ENCODE data around the gene ID4.

Gene ID4

DNA sequence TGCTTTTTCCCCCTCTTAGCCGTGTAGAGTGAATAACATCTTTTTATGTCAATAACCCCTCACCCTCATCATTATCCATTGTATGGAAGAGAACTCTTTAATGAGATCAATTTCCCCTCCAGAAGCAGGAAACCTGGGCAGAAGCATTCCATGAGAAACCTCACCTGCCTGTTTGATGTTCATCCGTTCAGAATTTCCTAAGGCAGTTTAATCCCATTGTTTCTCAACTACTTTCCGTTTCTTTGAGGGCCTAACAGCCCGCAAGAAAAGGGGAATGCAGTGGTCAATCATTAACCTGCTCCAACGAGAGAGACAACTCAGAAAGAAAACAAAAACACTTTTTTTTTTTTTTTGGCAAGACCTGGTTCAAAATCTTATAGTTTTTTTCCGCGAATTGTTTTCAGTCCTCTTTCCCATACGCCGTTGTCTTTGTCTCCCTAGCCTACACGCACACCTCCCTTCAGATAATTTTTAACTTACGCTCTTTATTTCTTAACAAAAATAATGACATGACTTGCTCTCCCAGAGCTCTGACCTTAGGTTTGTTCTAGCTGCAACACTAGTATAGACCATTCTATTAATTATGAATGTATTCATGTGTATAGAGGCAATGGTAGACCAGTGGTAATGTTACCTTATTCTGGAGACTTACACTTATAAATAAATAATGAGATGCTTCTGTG lies 25.6 kb upstream of the ID4 start:
- H3K27me3 ChIP-seq (ENCODE audit: insufficient read depth, low read length) = no peaks in the 10 kb centered on the region
- no peak overlapping the region for H3K4me3 ChIP-seq (ENCODE audit: low read length)
- no peaks in the 10 kb centered on the region for H3K9me3 ChIP-seq (ENCODE audit: low read length)
- H3K36me3 ChIP-seq (ENCODE audit: insufficient read depth, low read length) = no peaks in the 10 kb centered on the region
- no peak overlapping the region for H2AFZ ChIP-seq (ENCODE audit: low read depth, low read length)
- peaks cover 2% of the 10 kb centered on the region for H3K4me1 ChIP-seq (ENCODE audit: insufficient read depth, low read length)

DNA sequence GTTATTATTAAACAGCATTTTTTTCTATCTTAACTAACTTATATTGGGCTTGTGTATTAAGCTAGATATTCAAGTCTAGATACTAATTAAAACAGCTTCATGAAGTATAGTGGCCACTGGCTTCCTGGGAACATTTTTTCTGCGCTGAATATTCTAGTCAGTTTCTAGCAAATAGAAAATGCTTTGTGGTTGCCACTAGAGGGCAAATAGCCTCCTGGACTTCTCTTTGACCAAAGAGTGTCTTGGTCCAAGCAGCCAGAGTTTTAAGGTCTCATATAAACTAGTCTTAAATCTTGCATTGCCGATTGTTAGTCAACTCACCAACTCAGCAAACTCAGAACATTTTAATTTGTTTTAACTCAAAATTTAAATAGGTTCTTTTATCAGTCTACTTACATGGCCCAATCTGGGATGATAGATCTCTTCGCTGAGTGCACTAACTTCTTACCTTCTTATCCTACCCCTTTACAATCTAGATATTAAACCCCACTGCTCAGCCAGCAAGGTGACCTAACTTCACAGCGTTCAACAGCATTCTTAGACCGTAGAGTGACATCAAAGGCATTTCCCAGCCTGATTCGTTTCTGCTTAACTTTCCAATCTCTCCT lies 24.6 kb upstream of the ID4 start:
- Histone ChIP-seq H3K4me3 (ENCODE audit: low read length) (no peak overlapping the region), H2AFZ (ENCODE audit: low read depth, low read length) (no peak overlapping the region), H3K4me1 (ENCODE audit: insufficient read depth, low read length) (peaks cover 2% of the 10 kb centered on the region), H3K36me3 (ENCODE audit: insufficient read depth, low read length) (no peaks in the 10 kb centered on the region), H3K9me3 (ENCODE audit: low read length) (no peaks in the 10 kb centered on the region), H3K27me3 (ENCODE audit: insufficient read depth, low read length) (no peaks in the 10 kb centered on the region)

DNA sequence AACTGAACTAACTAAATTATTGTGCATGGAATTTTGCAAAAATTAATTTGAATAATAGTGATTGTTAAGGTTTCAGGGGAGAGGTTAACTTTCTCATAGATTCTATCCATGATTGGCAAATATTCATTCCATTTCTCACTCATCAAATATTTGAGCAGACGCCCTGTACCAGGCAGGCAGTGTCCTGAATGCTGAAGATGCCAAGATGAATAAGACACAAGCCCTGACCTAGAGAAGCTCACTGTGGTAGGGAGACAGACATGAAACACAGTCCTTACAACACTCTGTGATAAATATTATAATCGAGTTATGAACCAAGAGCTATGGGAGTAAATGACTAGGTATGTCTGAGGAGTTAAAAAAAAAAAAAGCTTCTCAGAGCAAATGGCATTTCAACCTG lies 18.4 kb upstream of the ID4 start:
- Histone ChIP-seq H3K36me3 (ENCODE audit: insufficient read depth, low read length) (no peaks in the 10 kb centered on the region), H3K4me1 (ENCODE audit: insufficient read depth, low read length) (no peaks in the 10 kb centered on the region), H3K4me3 (ENCODE audit: low read length) (no peak overlapping the region), H3K9me3 (ENCODE audit: low read length) (no peaks in the 10 kb centered on the region), H3K27me3 (ENCODE audit: insufficient read depth, low read length) (no peaks in the 10 kb centered on the region), H2AFZ (ENCODE audit: low read depth, low read length) (no peak overlapping the region)

- peaks cover 3% of the 10 kb centered on the region for H3K9me3 ChIP-seq (ENCODE audit: low read length)
- H2AFZ ChIP-seq (ENCODE audit: low read depth, low read length) = no peak overlapping the region
- H3K4me3 ChIP-seq (ENCODE audit: low read length) = no peak overlapping the region
- no peaks in the 10 kb centered on the region for H3K4me1 ChIP-seq (ENCODE audit: insufficient read depth, low read length)
- H3K27me3 ChIP-seq (ENCODE audit: insufficient read depth, low read length) = no peaks in the 10 kb centered on the region
- H3K36me3 ChIP-seq (ENCODE audit: insufficient read depth, low read length) = no peaks in the 10 kb centered on the region
Measured at GRCh38 chr6:19824058-19824807, 12.9 kb upstream of the ID4 start.

- Histone ChIP-seq H3K36me3 (ENCODE audit: insufficient read depth, low read length) (no peaks in the 10 kb centered on the region), H3K9me3 (ENCODE audit: low read length) (peaks cover 3% of the 10 kb centered on the region), H3K4me3 (ENCODE audit: low read length) (no peak overlapping the region), H3K4me1 (ENCODE audit: insufficient read depth, low read length) (peaks cover 13% of the 10 kb centered on the region), H3K27me3 (ENCODE audit: insufficient read depth, low read length) (no peaks in the 10 kb centered on the region), H2AFZ (ENCODE audit: low read depth, low read length) (no peak overlapping the region)
Measured at GRCh38 chr6:19827247-19827646, 9.9 kb upstream of the ID4 start.

DNA sequence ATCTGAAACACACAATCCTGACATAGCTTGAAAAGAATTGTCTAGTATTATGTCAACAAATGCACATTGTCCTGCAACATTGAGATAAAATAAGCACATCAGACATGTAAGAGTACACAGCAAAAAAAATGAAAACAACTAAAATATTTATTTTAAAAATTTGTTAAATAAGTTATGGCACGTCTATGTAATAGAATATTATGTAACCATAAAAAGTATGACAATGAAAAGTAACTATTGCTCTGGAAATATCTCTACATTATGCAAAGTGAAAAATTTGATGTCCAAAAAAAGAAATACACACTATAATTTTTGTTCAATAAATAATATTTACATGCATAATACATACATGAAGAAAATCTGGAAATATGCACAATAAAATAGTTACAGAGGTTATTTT lies 9.3 kb upstream of the ID4 start:
- H3K9me3 ChIP-seq (ENCODE audit: low read length) = peaks cover 3% of the 10 kb centered on the region
- no peaks in the 10 kb centered on the region for H3K27me3 ChIP-seq (ENCODE audit: insufficient read depth, low read length)
- no peaks in the 10 kb centered on the region for H3K36me3 ChIP-seq (ENCODE audit: insufficient read depth, low read length)
- H3K4me3 ChIP-seq (ENCODE audit: low read length) = no peak overlapping the region
- no peak overlapping the region for H2AFZ ChIP-seq (ENCODE audit: low read depth, low read length)
- peaks cover 13% of the 10 kb centered on the region for H3K4me1 ChIP-seq (ENCODE audit: insufficient read depth, low read length)

GRCh38 chr6:19830171-19830570 lies 7.0 kb upstream of the ID4 start:
- Histone ChIP-seq H3K36me3 (ENCODE audit: insufficient read depth, low read length) (no peaks in the 10 kb centered on the region), H3K4me1 (ENCODE audit: insufficient read depth, low read length) (peaks cover 13% of the 10 kb centered on the region), H3K4me3 (ENCODE audit: low read length) (no peak overlapping the region), H3K9me3 (ENCODE audit: low read length) (peaks cover 3% of the 10 kb centered on the region), H3K27me3 (ENCODE audit: insufficient read depth, low read length) (no peaks in the 10 kb centered on the region), H2AFZ (ENCODE audit: low read depth, low read length) (no peak overlapping the region)

- no peak overlapping the region for H2AFZ ChIP-seq (ENCODE audit: low read depth, low read length)
- H3K36me3 ChIP-seq (ENCODE audit: insufficient read depth, low read length) = no peaks in the 10 kb centered on the region
- H3K4me3 ChIP-seq (ENCODE audit: low read length) = no peak overlapping the region
- H3K4me1 ChIP-seq (ENCODE audit: insufficient read depth, low read length) = peaks cover 20% of the 10 kb centered on the region
- H3K27me3 ChIP-seq (ENCODE audit: insufficient read depth, low read length) = no peaks in the 10 kb centered on the region
- peaks cover 3% of the 10 kb centered on the region for H3K9me3 ChIP-seq (ENCODE audit: low read length)
Measured at GRCh38 chr6:19831358-19831757, 5.8 kb upstream of the ID4 start.

- Histone ChIP-seq H2AFZ (ENCODE audit: low read depth, low read length) (no peak overlapping the region), H3K4me3 (ENCODE audit: low read length) (no peak overlapping the region), H3K9me3 (ENCODE audit: low read length) (no peaks in the 10 kb centered on the region), H3K36me3 (ENCODE audit: insufficient read depth, low read length) (peaks cover under 1% of the 10 kb centered on the region), H3K27me3 (ENCODE audit: insufficient read depth, low read length) (no peaks in the 10 kb centered on the region), H3K4me1 (ENCODE audit: insufficient read depth, low read length) (peaks cover 20% of the 10 kb centered on the region)
Measured at GRCh38 chr6:19833947-19834346, 3.2 kb upstream of the ID4 start.

DNA sequence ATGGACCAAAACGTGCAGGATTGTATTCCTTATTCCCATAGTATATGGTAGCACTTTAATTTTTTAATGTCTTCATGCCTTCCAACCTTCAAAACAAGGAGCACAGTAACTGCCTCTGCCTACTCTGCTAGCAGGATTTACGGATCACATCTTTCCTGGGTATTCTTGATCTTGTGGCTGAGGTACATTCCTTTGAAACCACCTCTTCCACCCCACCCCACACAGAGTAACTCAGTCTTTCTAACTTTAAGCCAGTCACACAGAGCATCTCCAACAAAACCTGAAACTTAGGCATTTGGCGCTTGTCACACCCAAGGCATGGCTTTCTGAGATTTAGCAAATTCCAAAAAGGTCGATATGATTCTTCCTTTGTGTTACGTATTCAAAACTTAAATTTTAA lies 2.3 kb upstream of the ID4 start:
- H2AFZ ChIP-seq (ENCODE audit: low read depth, low read length) = no peak overlapping the region
- peaks cover 20% of the 10 kb centered on the region for H3K4me1 ChIP-seq (ENCODE audit: insufficient read depth, low read length)
- peaks cover 7% of the 10 kb centered on the region for H3K36me3 ChIP-seq (ENCODE audit: insufficient read depth, low read length)
- no peak overlapping the region for H3K4me3 ChIP-seq (ENCODE audit: low read length)
- no peaks in the 10 kb centered on the region for H3K9me3 ChIP-seq (ENCODE audit: low read length)
- H3K27me3 ChIP-seq (ENCODE audit: insufficient read depth, low read length) = no peaks in the 10 kb centered on the region

DNA sequence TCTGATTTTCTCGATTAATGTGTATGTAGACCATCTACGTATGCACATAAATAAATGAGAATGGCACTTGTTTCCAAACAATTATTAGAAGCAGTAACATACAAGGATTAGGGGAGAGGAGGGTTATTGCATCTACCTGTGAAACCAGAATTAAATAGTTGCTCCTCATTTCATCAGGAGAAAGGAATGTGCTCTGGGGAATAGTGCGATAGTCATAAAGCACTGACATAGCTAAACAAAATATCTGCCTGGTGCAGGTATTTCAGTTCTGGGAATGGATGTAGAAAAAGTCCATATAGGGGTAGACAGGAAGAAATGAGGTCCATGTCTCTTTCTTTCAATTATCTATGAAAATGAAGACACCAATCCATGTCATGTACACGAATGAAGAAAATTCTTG lies 1.6 kb upstream of the ID4 start:
- peaks cover 17% of the 10 kb centered on the region for H3K4me1 ChIP-seq (ENCODE audit: insufficient read depth, low read length)

DNA sequence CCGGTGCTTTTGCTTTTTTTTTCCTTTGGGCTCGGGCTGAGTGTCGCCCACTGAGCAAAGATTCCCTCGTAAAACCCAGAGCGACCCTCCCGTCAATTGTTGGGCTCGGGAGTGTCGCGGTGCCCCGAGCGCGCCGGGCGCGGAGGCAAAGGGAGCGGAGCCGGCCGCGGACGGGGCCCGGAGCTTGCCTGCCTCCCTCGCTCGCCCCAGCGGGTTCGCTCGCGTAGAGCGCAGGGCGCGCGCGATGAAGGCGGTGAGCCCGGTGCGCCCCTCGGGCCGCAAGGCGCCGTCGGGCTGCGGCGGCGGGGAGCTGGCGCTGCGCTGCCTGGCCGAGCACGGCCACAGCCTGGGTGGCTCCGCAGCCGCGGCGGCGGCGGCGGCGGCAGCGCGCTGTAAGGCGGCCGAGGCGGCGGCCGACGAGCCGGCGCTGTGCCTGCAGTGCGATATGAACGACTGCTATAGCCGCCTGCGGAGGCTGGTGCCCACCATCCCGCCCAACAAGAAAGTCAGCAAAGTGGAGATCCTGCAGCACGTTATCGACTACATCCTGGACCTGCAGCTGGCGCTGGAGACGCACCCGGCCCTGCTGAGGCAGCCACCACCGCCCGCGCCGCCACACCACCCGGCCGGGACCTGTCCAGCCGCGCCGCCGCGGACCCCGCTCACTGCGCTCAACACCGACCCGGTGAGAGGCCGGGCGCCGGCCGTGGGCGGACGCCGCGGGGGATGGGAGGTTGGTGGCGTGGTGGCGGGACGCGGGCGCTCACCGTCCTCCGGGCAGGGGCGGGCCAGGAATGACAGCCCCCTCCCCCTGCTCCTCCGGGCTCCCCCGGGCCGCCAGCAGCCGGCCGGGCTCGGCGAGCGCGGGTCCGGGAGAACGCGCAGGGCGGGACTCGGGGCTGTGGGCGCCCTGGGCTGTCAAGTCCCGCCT lies 606 bp downstream of the ID4 start:
- H3K9me3 ChIP-seq (ENCODE audit: low read length) = no peaks in the 10 kb centered on the region

More for the DNA sequence above, 1.6 kb upstream of the ID4 start:
- H3K27me3 ChIP-seq (ENCODE audit: insufficient read depth, low read length) = no peaks in the 10 kb centered on the region
- H3K36me3 ChIP-seq (ENCODE audit: insufficient read depth, low read length) = peaks cover 15% of the 10 kb centered on the region
- H2AFZ ChIP-seq (ENCODE audit: low read depth, low read length) = no peak overlapping the region
- no peak overlapping the region for H3K4me3 ChIP-seq (ENCODE audit: low read length)
- no peaks in the 10 kb centered on the region for H3K9me3 ChIP-seq (ENCODE audit: low read length)

More for the DNA sequence above, 606 bp downstream of the ID4 start:
- Histone ChIP-seq H3K4me1 (ENCODE audit: insufficient read depth, low read length) (peaks cover 29% of the 10 kb centered on the region), H2AFZ (ENCODE audit: low read depth, low read length) (no peak overlapping the region), H3K27me3 (ENCODE audit: insufficient read depth, low read length) (no peaks in the 10 kb centered on the region), H3K36me3 (ENCODE audit: insufficient read depth, low read length) (peaks cover 19% of the 10 kb centered on the region), H3K4me3 (ENCODE audit: low read length) (peak overlapping the region; percentile 99)

All from neuron (in vitro differentiated cells).